HG03460 (cell line): ENCODE data around the gene NUP160.
"Not testable (repeated sequence)": the region's sequence is repeated elsewhere in the genome, so short reads cannot be mapped to it uniquely, and the experiment has no call there.

Source experiments
- ATAC-seq: cut with Tn5 transposase; IDR thresholded peaks from one replicate; pipeline ENCODE4 v1.9.1; 2021; ENCODE audit not compliant: unreplicated experiment

NUP160 gene

GRCh38 chr11:47847892-47848699 is at the start of gene NUP160:
Gene NUP160 (minus strand): TSS chr11:47848350. CDS start chr11:47848318, 32 bp downstream.
- ATAC-seq: peak; percentile 85

GRCh38 chr11:47896199-47896598 is 48.0 kb upstream of the NUP160 start:
- ATAC-seq: no peak

GRCh38 chr11:47895035-47895434 is 46.9 kb upstream of the NUP160 start:
- ATAC-seq: no peak

GRCh38 chr11:47892546-47893276 is 44.6 kb upstream of the NUP160 start:
- not testable (repeated sequence) for ATAC-seq

- ATAC-seq: no peak
These were observed 43.7 kb upstream of the NUP160 start for GRCh38 chr11:47891886-47892285.

GRCh38 chr11:47889714-47890441 is 41.7 kb upstream of the NUP160 start:
- ATAC-seq: no peak

- ATAC-seq: no peak
These were observed 39.9 kb upstream of the NUP160 start for GRCh38 chr11:47887910-47888569.

- no peak for ATAC-seq
These were observed 37.9 kb upstream of the NUP160 start for GRCh38 chr11:47886096-47886495.

- ATAC-seq: not testable (repeated sequence)
These were observed 34.3 kb upstream of the NUP160 start for GRCh38 chr11:47882437-47882836.

GRCh38 chr11:47881145-47881544 is 33.0 kb upstream of the NUP160 start:
- no peak for ATAC-seq

GRCh38 chr11:47879259-47880158 is 31.4 kb upstream of the NUP160 start:
- ATAC-seq: peak; percentile 52

GRCh38 chr11:47875858-47876257 is 27.7 kb upstream of the NUP160 start:
- ATAC-seq: not testable (repeated sequence)

- ATAC-seq: no peak
These were observed 22.3 kb upstream of the NUP160 start for GRCh38 chr11:47870404-47870803.

- ATAC-seq: no peak
These were observed 21.6 kb upstream of the NUP160 start for GRCh38 chr11:47869544-47870393.

- ATAC-seq: no peak
These were observed 19.7 kb upstream of the NUP160 start for GRCh38 chr11:47867823-47868222.

- ATAC-seq: not testable (repeated sequence)
These were observed 18.7 kb upstream of the NUP160 start for GRCh38 chr11:47866892-47867291.

- ATAC-seq: no peak
These were observed 16.8 kb upstream of the NUP160 start for GRCh38 chr11:47864901-47865300.

- no peak for ATAC-seq
These were observed 15.8 kb upstream of the NUP160 start for GRCh38 chr11:47863898-47864430.
